ENCODE results near the gene TAF7L.

Gene TAF7L

DNA sequence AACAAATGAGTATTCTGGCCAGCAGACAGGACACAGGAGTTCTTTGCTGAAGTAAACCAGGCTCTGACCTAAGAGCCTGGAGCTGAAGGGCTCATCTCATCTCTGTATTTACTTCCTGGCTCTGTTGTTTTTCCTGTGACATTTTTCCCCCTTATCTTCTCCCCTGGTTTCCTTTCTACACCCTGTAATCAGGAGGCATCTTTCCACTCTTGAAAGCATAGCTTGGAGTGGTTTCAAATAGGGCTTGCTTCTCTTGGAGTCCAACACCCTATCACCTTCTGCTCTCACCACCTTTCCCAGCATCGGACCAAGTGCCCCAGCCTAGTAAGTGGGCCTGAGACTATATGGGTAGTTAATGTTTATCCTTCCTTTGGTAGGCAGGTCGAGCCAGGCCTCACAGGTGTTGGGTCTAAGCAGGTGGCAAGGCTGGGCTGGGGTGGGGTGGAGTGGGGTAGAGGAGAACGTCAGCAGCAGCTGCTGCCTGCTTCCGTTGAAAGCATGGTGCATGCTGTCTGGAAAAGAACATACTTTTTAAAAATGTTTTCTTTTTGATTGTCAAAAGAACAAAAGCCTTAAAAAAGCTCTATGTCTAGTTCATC is 70.4 kb downstream of the TAF7L start:
- DNase-seq (ENCODE audit: low spot score), result no peak

DNA sequence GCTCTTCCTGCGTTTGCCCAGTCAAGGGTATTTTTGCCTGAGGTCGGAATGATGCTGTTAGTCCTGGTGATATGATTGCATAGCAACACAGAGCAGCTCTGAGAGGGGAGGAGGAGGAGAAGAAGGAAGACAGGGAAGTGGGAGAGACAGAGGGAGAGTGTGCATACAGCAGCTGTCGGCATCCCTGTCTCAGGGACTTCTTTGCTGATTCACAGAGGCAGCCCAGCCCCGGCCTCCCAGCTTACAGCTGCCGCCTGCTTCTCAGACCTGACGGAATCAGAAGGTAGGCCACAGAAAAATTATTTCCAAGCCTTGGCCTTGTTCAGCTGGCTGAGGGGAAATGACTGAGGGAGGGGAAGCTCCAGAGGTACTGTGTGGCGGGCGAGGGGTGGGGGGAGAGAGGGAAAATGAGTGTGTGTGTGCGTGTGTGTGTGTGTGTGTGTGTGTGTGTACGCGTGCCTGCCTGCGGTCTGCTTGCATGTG is 71.2 kb downstream of the TAF7L start:
- peak; percentile 33 for DNase-seq (ENCODE audit: low spot score)

GRCh38 chrX:101219116-101219863 is 71.8 kb downstream of the TAF7L start, which contains the start of gene DRP2:
Gene DRP2, plus strand, starts transcription at chrX:101219786. Its CDS starts 11,862 bp downstream, at chrX:101231648.
- DNase-seq (ENCODE audit: low spot score), result peak; percentile 15
